ENCODE measurements around the gene SUCLG1.

The SUCLG1 gene

GRCh38 chr2:84460670-84461069, 1.6 kb upstream of the SUCLG1 start:
- no peak for DNase-seq

DNA sequence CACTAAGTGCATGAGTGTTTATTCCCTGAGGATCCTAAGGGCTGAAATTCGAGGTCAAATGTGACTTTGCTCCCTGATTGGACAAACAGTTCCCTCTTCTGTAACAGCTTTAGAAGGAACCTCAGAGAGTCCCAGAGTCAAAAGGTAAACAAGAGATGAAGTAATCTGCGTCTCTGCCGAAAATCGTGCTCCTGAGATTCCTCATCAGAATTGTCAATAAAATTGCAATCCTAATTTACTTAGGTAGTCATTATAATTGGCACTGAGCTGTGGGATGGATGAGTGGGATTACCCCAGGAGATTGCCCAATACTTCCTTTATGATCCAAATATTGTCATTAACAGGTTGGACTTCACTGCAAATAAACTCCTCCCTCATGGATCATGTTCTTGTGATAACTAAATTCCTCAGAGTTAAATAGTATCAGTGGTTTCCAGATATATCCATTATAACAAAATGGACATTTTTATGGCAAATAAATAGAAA, 907 bp upstream of the SUCLG1 start:
- no peak for DNase-seq

DNA sequence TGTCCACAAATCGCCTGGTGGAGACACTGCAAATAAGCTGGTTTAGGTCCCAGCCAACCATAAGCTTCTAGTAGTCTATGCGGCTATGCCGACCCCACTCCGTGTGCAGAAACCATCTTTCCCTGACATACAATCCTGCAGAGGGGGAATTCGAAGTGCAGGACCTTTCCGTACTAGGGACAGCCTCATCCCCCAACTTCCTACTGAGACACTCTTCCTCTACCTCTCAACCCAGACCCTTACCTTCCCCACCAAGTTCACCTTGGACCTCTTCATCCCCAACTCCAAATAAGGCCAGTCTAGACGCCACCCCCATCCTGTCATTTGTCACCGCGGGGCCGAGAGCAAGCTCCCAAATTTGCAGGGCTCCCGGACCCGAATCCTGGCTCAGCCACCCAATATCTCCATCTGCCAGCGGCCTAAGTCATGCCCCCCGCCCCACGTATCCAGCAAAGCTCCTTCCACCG, 496 bp downstream of the SUCLG1 start:
- DNase-seq, result no peak

DNA sequence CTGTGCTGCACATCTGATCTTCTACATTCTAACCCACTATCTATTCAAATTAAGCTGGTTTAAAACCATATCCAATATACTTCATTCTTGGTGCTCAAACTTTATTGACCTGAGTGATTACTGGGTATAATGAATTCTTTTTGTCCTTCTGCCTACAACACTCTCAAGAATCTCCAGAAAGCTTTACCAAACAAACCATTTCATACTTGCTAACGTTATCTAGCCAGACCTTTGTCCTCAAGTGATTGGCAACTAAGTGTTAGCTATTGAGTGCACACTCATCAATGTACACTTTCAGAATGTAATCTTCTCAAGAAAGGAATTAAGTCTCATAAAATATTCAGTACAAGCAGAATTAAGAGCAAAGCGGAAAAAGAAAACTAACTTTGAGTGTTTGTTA, 1.4 kb downstream of the SUCLG1 start:
- DNase-seq, result no peak

GRCh38 chr2:84456156-84456555, 2.9 kb downstream of the SUCLG1 start:
- DNase-seq, result no peak

GRCh38 chr2:84454581-84454980, 4.5 kb downstream of the SUCLG1 start:
- no peak for DNase-seq

DNA sequence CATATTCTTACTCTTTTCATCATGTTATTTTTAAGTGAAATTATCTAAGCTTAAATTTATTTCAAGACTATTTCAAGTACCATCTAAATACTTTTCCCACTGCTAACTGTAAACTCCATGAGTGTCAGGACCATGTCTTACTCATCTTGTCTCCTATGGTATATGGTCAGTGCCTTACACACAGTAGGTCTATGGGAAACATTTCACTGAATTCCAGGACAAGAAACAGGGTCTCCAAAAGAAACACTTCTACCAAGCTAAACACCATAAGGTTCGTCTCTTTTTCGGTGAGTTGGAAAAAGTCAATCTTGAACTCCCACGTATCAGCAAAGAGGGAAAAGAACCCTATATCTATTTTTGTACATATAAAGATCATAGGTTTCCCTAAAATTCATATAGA, 6.5 kb downstream of the SUCLG1 start:
- no peak for DNase-seq

GRCh38 chr2:84451579-84451978, 7.5 kb downstream of the SUCLG1 start:
- no peak for DNase-seq

DNA sequence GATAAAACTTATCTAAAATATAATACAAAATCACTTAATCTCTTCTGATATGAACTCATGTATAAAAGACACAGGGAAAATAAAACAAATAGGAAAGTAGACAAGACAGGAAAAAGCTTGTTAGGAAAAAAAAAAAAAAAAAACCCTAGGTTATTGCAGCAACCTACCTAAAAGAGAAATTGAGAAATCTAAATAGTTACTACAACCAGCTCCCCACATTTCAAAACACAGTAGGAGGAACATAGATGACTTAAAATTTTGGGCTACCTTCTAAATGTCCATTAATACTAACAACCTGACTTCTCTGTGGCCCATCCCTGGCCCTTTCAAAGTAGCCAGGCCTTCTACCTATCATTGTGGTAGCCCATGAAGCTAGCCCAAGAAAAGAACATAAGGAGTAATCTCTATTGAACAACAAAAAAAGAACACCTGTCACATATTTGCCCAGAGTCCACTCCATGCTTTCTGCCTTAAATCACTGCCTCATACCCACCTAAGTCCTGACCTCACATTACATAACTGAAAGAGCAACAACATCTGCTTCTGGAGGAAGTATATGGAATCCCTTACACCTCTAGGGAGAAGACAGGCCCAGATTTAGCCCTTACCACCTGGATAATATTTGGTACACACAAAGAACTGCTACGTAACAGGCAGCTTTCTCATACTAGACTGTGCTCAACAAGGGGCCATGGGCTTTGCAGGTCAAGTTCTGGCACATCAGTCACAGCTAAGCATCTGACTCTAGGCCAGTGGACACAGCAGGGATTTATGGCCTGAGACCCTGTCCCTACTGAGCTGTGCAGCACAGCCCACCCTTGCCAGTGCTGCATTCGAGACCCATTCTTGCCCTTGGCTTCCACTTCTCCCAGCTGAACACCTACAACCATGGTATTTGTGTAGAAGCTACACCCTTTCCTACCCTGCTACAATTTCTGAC, 8.5 kb downstream of the SUCLG1 start:
- no peak for DNase-seq

- DNase-seq, result no peak
Observed at GRCh38 chr2:84449711-84450110, 9.4 kb downstream of the SUCLG1 start.

- DNase-seq, result no peak
Observed at GRCh38 chr2:84449055-84449454, 10.0 kb downstream of the SUCLG1 start.

DNA sequence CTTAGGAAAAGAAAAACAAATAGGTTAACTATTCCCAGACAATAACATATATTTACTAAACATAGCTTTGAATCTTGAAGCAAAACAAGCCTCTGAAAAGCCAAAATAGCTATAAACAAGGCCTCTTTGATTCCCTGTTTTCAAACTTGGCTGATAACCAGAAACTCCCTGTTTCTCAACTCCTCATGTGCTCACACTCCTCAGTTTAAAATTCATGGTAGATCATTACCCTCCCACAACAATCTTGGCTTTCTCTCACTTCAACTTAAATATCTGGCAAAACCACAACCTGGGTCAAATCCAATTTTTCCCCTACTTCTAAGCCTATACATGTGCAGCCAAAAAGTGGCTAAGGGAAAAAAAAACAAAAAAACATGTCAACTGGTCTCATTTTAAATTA, 15.6 kb downstream of the SUCLG1 start:
- no peak for DNase-seq

GRCh38 chr2:84442888-84443287, 16.2 kb downstream of the SUCLG1 start:
- DNase-seq, result no peak

DNA sequence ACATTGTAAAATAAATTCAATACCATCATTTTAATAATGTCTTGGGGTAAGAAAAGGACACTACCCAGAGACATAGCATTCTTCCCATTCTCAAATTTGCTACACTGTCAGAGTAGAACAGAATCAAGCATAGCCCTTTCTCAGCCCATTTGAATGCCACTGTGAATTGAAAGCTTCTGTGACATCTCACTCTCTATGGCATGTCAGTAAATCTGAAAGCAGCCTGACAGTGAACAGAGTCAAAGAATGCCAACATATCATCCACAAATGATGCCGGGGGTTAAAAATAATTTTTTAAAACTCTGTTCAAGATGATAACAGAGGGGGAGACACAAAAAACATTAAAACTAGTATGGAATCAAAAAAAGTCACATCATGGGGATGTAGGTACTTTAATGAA, 17.6 kb downstream of the SUCLG1 start:
- DNase-seq, result no peak

DNA sequence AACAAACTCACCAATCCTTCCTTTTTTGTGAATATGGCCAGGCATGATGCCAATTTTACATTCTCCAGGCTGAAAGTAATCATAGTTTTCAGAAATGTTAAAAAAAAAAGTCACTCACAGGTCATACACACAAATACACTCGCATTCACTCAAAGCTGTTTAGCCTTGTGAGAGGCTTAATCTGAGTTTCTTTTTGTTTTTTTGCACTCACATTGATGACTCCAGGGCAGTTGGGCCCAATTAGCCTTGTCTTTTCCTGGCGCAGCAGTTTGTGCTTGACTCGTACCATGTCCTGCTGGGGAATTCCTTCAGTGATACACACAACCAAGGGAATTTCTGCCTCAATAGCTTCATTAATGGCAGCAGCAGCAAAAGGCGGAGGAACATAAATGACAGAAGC, 18.0 kb downstream of the SUCLG1 start:
- DNase-seq, result no peak

GRCh38 chr2:84435345-84436025, 23.6 kb downstream of the SUCLG1 start:
- no peak for DNase-seq

- DNase-seq, result no peak
Observed at GRCh38 chr2:84429328-84429727, 29.8 kb downstream of the SUCLG1 start.

GRCh38 chr2:84427235-84428138, 31.6 kb downstream of the SUCLG1 start:
- DNase-seq, result no peak

DNA sequence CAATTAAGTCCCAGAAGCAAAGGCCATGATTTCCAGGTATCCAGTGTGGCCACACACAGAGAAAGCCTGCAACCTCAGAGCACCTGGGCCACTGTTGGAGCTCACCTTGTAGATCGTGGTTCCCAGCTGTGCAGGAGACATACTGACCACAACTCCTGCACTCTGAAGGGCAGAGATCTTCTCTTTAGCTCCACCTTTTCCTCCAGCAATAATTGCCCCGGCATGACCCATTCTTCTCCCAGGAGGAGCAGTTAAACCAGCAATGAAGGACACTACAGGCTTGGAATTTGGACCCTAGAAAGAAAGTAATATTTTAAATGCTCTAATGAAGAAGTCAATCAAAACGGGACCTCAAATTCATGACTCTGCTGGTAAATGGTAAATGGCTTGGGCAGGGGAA, 33.8 kb downstream of the SUCLG1 start:
- DNase-seq, result no peak

DNA sequence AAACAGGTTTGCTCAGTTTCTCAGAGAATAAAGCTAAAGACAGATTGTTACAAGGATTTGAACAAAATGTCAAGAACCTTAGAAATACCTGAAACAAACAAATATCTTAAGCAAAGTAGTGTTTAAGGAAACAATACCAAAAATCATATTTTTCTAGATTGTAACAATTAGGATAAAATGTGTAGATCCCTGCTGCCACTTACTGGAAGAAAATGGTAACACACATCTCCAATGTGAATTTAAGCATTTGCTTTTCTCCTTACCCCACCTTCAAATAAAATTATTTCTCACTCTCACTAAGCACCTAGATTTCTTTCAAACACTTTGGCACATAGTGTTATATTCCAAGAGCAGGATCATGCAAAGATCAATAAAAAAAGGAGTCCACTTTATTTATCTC, 34.9 kb downstream of the SUCLG1 start:
- DNase-seq, result no peak

GRCh38 chr2:84421791-84422190, 37.3 kb downstream of the SUCLG1 start:
- DNase-seq, result no peak

DNA sequence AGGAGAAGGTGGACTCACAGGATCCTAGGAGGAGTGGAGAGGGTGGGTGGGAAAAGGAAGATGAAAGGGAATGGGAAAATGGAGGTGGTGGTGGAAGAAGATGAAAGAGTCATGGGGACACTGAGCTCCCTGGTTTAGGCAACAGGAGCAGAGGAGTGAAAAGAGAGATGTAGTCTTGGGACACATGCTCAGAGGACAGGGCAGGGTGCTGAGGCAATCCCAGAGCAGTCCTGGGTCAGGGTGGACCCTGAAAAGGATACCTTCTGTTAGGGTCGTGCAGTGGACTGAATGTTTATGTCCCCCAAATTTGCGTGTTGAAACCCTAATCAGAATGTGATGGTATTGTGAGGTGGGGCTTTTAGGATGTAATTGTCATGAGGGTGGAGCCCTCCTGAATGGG, 37.9 kb downstream of the SUCLG1 start:
- DNase-seq, result no peak
